ENCODE data around the gene CBX1. TPM values are rescaled to one million over a fixed set of nuclear protein-coding genes. Genes with fewer than 3 reads are reported as not detected.

The CBX1 gene
- 85.2 to 116 TPM (median 89.7 TPM) in 5 replicates for total RNA-seq (2022; extraction: Qiagen RNA extraction; ENCODE audit: low read depth)

GRCh38 chr17:48101012-48101720 lies at the start of gene CBX1:
Gene CBX1 (minus strand): TSS chr17:48101478. CDS start chr17:48077004, 24,474 bp downstream.

GRCh38 chr17:48107137-48108055 lies 6.1 kb upstream of the CBX1 start, which contains the start of gene SNX11:
Gene SNX11 (plus strand): TSS chr17:48107766. CDS start chr17:48112044, 4,278 bp downstream.

GRCh38 chr17:48047741-48048383 lies 53.4 kb downstream of the CBX1 start, which contains the start of gene NFE2L1:
Gene NFE2L1 (plus strand): TSS chr17:48048359. CDS start chr17:48051119, 2,760 bp downstream.

GRCh38 chr17:48037036-48037837 lies 64.0 kb downstream of the CBX1 start, which contains the start of gene COPZ2:
Gene COPZ2 (minus strand): TSS chr17:48037797. CDS start chr17:48037777, 20 bp downstream.

Other genes with a start within 250 kb of the CBX1 start
- 13.4 to 18.7 TPM (median 17.3 TPM) in 5 replicates for gene SP2, start 205.2 kb downstream of the CBX1 start, total RNA-seq (2022; extraction: Qiagen RNA extraction; ENCODE audit: low read depth)
- 20.5 to 26.4 TPM (median 21.4 TPM) in 5 replicates for gene PNPO, start 159.9 kb downstream of the CBX1 start, total RNA-seq (2022; extraction: Qiagen RNA extraction; ENCODE audit: low read depth)
- 1.0 to 2.1 TPM (median 1.5 TPM) in 5 replicates for gene PRR15L, start 143.6 kb downstream of the CBX1 start, total RNA-seq (2022; extraction: Qiagen RNA extraction; ENCODE audit: low read depth)
- gene CDK5RAP3, start 130.4 kb downstream of the CBX1 start, total RNA-seq (2022; extraction: Qiagen RNA extraction; ENCODE audit: low read depth), result 97.6 to 124 TPM (median 112 TPM) in 5 replicates
- gene COPZ2, start 63.7 kb downstream of the CBX1 start, total RNA-seq (2022; extraction: Qiagen RNA extraction; ENCODE audit: low read depth), result 11.8 to 17.3 TPM (median 16.5 TPM) in 5 replicates
- 95.6 to 133 TPM (median 117 TPM) in 5 replicates for gene NFE2L1, start 53.1 kb downstream of the CBX1 start, total RNA-seq (2022; extraction: Qiagen RNA extraction; ENCODE audit: low read depth)
- gene SNX11, start 6.3 kb upstream of the CBX1 start, total RNA-seq (2022; extraction: Qiagen RNA extraction; ENCODE audit: low read depth), result 26.1 to 28.3 TPM (median 26.7 TPM) in 5 replicates